CD4-positive, alpha-beta T cell treated with Interferon alpha-2 for 1 hour (primary cell): ENCODE measurements around the gene SSH3.
A peak's percentile ranks its signal among the peaks of the same experiment; 100 is the strongest.

Source experiments
- DNase-seq, 2 donors: peaks; one replicate each; pipeline ENCODE4 v3.0.0-alpha.2; 2020 to 2022

The SSH3 gene

GRCh38 chr11:67349928-67350465 lies 46.7 kb downstream of the SSH3 start:
- no peak for DNase-seq

GRCh38 chr11:67351275-67352005 lies 48.1 kb downstream of the SSH3 start:
- peak; percentile 73 to 78 for DNase-seq

- DNase-seq, result peak in 1 of 2 donors; percentile 69
Measured at GRCh38 chr11:67352546-67353316, 49.4 kb downstream of the SSH3 start.

GRCh38 chr11:67353317-67354074 lies 50.2 kb downstream of the SSH3 start, which contains the start of gene POLD4:
POLD4 (minus strand) TSS chr11:67353546; CDS start chr11:67353399, 147 bp downstream.
- DNase-seq, result peak; percentile 96 to 97

GRCh38 chr11:67354075-67355022 lies 51.0 kb downstream of the SSH3 start:
- DNase-seq, result peak in 1 of 2 donors; percentile 29

- DNase-seq, result no peak
Measured at GRCh38 chr11:67355023-67355793, 51.9 kb downstream of the SSH3 start.

- DNase-seq, result no peak
Measured at GRCh38 chr11:67355794-67356386, 52.6 kb downstream of the SSH3 start.

- no peak for DNase-seq
Measured at GRCh38 chr11:67356387-67356863, 53.1 kb downstream of the SSH3 start.

GRCh38 chr11:67356864-67357561 lies 53.7 kb downstream of the SSH3 start:
- peak; percentile 73 to 83 for DNase-seq

- no peak for DNase-seq
Measured at GRCh38 chr11:67357831-67358670, 54.7 kb downstream of the SSH3 start.
